NCI-H2081 treated with DMSO at 0.1 percent for 48 hours (cell line): ENCODE results near the gene ACTR3.

ENCODE experiments used
- DNase-seq: peaks from one replicate; lab custom pipeline; 2025; lab: John Stamatoyannopoulos, UW

The ACTR3 gene

GRCh38 chr2:113965644-113966043 lies 75.8 kb downstream of the ACTR3 start:
- DNase-seq = no peak

GRCh38 chr2:113966171-113966570 lies 76.3 kb downstream of the ACTR3 start:
- DNase-seq = no peak

- no peak for DNase-seq
These were observed 76.9 kb downstream of the ACTR3 start for GRCh38 chr2:113966832-113967231.

GRCh38 chr2:113967272-113967671 lies 77.4 kb downstream of the ACTR3 start:
- DNase-seq = no peak

- DNase-seq = no peak
These were observed 82.9 kb downstream of the ACTR3 start for GRCh38 chr2:113972766-113973165.

GRCh38 chr2:113973810-113974209 lies 83.9 kb downstream of the ACTR3 start:
- DNase-seq = no peak

- no peak for DNase-seq
These were observed 84.8 kb downstream of the ACTR3 start for GRCh38 chr2:113974727-113975126.

GRCh38 chr2:113976277-113976928 lies 86.5 kb downstream of the ACTR3 start:
- no peak for DNase-seq

GRCh38 chr2:113977060-113977659 lies 87.3 kb downstream of the ACTR3 start:
- no peak for DNase-seq

GRCh38 chr2:113977660-113978523 lies 88.0 kb downstream of the ACTR3 start:
- peak; percentile 11 for DNase-seq

- DNase-seq = no peak
These were observed 88.8 kb downstream of the ACTR3 start for GRCh38 chr2:113978524-113979190.

GRCh38 chr2:113979191-113980128 lies 89.6 kb downstream of the ACTR3 start:
- no peak for DNase-seq

GRCh38 chr2:113980946-113981345 lies 91.1 kb downstream of the ACTR3 start:
- no peak for DNase-seq

- DNase-seq = no peak
These were observed 91.7 kb downstream of the ACTR3 start for GRCh38 chr2:113981404-113982134.

- no peak for DNase-seq
These were observed 95.9 kb downstream of the ACTR3 start for GRCh38 chr2:113985554-113986397.

- DNase-seq = no peak
These were observed 96.9 kb downstream of the ACTR3 start for GRCh38 chr2:113986762-113987290.

- DNase-seq = no peak
These were observed 102.2 kb downstream of the ACTR3 start for GRCh38 chr2:113992090-113992489.

- DNase-seq = no peak
These were observed 107.0 kb downstream of the ACTR3 start for GRCh38 chr2:113996671-113997594.
